HG03095 (cell line): ENCODE data around the gene SYNPR.

Experiments
- ATAC-seq: cut with Tn5 transposase; IDR thresholded peaks from one replicate; pipeline ENCODE4 v1.9.1; 2021; ENCODE audit warnings: moderate library complexity; ENCODE audit not compliant: unreplicated experiment

SYNPR gene

GRCh38 chr3:63370094-63370493 is 92.0 kb downstream of the SYNPR start:
- ATAC-seq: no peak

GRCh38 chr3:63383040-63383439 is 104.9 kb downstream of the SYNPR start:
- ATAC-seq: no peak

- ATAC-seq: no peak
Observed at GRCh38 chr3:63384382-63384781, 106.3 kb downstream of the SYNPR start.

GRCh38 chr3:63385629-63386028 is 107.5 kb downstream of the SYNPR start:
- ATAC-seq: no peak

DNA sequence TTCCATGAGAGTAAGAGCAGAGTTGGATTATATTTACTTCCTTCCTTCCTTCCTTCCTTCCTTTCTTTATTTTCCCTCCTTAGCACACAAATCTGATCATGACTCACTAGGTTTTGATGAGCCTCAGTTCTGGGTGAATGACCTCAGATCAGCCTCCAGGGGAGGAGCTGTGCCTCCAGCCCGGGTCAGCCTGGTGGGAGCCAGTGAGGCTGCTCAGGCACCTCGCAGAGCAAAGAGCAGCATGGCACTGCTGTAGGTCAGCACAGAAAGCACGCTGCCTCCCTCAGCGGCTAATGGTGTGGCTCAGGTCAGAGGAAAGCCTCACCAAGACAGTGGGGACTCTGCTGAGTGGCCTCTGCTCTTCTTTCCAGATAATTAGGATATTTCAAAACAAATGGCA is 108.5 kb downstream of the SYNPR start:
- ATAC-seq: no peak

DNA sequence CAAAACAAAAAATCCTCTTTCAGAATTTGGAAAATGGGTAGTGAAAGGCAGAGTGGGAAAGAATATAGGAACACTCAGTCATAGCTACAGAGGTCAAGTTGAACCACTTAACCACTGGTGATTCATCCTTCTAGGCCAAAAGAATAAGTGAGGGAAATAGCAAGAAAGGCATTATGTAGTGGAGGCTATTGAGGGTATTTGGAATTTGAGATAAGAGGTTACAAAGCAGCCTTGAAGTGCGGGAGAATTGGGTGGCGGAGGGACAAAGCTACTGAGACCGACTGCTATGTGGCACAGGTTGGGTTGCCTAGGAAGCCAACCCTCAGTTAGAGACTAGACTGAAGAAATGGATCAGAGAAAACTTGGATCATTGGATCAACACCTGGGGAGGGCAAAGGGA is 109.5 kb downstream of the SYNPR start:
- ATAC-seq: no peak

DNA sequence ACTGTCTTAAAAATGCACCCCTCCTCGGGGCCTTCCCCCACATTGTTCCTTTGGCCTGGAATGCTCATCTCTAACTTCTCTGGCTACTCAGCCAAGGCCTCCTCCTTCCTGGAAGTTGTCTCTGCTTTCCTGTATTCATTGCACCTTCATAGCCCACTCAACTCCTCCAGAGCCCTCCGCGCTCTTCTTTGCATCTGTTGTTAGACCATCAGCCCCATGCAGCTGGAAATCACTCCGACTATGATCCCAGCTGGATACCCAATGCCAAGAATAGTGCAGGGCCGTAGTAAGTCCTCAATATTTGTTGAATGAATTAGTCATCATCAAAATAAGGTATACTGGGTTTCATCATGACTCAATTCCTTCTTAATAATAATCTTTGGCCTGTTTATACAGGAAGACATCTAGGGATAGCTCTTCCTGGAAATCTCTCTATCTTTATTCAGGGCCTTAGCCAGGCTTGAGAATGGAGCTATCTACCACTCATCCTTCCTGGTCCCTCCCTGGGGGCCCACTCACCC is 112.7 kb downstream of the SYNPR start:
- no peak for ATAC-seq

- no peak for ATAC-seq
Observed at GRCh38 chr3:63395960-63396359, 117.9 kb downstream of the SYNPR start.

DNA sequence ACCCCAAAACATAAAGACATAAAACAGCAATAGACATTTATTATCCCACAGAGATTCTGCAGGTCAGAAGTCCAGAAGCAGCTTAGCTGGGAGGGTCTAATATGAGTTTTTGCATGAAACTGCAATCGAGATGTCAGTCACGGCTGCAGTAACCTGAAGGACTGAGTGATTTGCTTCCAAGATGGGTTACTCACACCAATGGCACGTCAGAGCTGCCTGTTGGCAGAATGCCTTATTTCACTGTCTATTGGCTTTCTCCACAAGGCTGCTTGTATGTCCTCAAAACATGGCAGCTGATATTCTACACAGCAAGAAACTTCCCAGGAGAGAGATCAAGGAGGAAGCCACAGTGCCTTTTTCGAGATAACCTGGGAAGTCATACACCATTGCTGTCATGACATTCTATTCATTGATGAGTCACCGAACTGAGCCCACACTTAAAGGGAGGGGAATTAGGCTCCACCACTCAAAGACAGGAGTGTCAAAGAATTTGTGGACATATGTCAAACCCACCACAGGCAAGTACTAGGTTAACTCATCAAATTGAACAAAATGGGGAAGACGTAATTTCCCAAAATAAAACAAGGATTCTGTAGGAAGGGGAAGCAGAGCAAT is 122.2 kb downstream of the SYNPR start:
- no peak for ATAC-seq

- no peak for ATAC-seq
Observed at GRCh38 chr3:63405882-63406281, 127.8 kb downstream of the SYNPR start.

DNA sequence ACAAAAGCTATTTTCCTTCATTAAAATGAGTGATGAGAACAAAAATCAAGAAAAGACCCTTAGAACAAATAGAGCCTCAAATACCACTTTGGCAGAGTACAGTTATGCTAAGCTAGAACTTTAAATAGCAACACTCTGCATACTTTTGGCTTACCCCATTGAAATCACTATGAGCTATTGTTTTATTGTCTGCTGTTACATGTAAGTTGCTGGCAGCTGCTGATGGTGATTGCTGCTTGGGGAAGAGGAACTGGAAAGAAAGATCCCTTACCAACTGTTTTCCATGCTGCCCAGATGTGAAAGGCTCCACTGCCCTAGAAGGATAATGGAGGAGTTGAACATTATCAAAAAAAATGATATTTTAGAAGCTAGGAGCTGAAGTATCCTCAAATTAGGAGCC is 135.4 kb downstream of the SYNPR start:
- no peak for ATAC-seq

DNA sequence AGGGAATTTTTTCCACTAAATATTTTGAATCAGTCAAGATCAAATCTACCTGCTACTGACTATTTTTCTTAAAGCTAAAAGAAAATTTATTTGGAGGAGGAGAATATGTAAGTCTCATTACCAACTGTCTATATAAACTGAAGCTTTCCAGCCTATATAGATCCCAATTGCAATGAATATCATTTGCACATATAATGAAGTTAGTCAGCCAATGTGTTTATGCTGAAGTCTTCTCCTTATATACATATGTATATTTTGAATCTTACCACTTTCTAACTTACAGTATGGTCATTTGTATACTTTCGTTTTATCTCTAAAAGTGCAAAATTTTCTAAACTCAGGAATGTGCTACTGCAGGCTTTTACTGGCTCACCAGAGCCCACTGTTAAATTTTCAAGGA is 136.5 kb downstream of the SYNPR start:
- no peak for ATAC-seq

DNA sequence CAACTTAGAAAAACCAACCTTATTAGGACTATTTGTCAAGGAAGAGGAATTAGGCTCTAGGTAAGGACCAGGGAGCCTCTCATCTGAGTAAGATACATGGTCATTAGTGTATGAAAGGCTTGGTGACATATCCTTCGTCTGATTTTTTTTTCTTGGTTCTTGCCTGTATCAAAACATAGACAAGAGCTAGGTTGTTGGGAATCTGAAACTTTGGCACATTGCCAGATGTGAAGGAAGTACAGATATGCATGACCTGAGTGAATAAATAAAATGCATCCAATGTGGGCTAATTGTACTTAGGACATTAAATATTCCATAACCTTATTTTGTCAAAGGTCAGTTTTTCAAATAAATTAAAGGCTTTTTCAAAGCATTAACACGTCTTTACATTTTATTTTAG is 151.8 kb downstream of the SYNPR start:
- no peak for ATAC-seq

DNA sequence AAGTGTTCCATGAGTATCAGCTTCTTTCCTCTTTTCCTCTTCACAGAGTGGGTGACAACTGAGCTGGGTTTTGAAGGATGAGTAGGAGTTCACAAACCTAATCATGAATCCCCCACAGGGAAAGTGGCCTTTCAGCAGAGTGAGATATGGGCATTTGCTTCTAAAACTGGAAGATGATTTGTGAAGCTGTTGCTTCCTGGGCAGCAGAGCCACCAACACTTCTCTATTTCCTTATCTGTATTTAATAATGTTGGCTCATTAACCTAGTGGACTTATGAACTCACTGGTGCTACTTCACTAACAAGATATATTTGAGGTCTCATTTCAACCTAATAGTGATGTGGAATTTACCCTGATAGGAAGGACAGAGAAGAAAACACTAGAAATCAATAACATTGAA is 152.8 kb downstream of the SYNPR start:
- ATAC-seq: no peak

GRCh38 chr3:63437858-63438257 is 159.8 kb downstream of the SYNPR start:
- no peak for ATAC-seq

- no peak for ATAC-seq
Observed at GRCh38 chr3:63438826-63439371, 160.8 kb downstream of the SYNPR start.

GRCh38 chr3:63441262-63441661 is 163.2 kb downstream of the SYNPR start:
- no peak for ATAC-seq

- no peak for ATAC-seq
Observed at GRCh38 chr3:63442918-63443317, 164.8 kb downstream of the SYNPR start.

DNA sequence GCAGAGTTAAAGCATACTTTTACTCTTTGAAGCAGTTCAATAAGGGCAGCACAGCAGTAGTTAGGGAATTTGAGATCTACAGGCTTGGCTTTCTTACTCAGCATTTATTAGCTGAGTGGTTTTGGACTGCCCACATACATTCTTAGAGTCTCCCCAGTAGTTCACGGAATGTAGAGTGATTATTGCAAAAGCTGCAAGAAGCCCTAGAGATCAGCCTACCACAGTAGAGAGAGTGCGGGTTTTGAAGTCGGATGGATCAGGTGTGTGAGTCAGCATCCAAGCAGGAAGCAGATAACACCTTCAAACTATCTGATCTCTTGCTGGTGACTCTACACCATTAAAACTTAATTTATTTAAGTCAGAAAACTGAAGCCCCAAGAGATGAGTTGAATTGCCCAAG is 171.9 kb downstream of the SYNPR start:
- no peak for ATAC-seq

DNA sequence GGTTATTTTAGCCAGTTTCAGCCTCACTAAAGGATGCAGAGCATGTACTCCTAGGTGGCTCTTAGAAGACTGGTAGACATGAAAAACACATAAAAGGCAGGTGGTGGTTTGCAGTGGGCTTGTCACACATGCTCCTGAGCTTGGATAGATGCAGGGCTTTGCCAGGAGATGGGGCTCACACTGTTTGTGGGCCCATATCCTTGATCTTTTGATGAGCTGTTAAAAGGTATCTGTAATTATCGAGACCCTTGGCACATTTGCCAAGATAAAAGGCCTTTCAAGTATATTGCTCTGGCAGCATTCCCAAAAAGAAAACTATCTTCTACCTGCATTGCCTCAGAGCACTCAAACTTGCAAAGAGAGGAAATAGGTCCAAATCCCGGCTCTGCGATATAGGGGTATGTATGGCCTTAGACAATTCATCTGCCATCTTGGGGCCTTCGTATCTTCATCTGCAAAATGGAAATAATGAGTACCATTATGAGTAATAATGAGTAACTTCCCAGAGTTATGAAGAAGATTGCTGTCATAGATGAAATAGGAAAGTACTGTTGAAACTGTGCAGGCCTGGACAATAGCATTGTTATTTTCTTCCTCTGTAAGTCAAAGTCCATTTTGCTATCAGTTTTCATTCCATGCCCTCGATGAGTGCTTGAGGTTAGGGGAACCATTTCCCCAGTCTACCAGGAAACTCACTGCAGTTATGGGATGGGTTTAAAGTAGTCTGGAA is 172.7 kb downstream of the SYNPR start:
- no peak for ATAC-seq

- ATAC-seq: no peak
Observed at GRCh38 chr3:63456901-63457300, 178.8 kb downstream of the SYNPR start.

DNA sequence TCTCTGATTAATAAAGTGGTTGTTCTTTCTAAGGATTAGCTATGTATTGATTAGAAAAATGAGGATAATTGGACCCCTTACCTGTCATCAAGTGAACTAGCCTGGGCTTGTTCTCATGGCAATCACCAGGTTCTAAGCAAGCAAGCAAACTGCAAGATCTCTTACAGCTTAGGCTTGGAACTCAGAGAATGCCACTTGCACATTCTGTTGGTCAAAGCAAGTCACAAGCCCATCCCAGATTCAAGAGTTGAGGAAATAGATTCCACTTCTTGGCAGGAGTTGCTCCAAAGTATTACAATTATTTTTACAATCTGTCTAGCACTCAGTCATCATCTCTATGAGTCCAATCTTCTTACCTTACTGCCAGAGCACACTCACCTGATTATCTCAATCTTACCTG is 180.3 kb downstream of the SYNPR start:
- no peak for ATAC-seq
